ENCODE results near the gene GALT. TPM values are rescaled to one million over a fixed set of nuclear protein-coding genes. Genes with fewer than 3 reads are reported as not detected.

Gene GALT
- total and polyA plus RNA-seq, 2 of the 13 experiments (the other 11 are each of a cell fraction or from before 2014, with no cell fraction given): 40.4 to 46.3 TPM

DNA sequence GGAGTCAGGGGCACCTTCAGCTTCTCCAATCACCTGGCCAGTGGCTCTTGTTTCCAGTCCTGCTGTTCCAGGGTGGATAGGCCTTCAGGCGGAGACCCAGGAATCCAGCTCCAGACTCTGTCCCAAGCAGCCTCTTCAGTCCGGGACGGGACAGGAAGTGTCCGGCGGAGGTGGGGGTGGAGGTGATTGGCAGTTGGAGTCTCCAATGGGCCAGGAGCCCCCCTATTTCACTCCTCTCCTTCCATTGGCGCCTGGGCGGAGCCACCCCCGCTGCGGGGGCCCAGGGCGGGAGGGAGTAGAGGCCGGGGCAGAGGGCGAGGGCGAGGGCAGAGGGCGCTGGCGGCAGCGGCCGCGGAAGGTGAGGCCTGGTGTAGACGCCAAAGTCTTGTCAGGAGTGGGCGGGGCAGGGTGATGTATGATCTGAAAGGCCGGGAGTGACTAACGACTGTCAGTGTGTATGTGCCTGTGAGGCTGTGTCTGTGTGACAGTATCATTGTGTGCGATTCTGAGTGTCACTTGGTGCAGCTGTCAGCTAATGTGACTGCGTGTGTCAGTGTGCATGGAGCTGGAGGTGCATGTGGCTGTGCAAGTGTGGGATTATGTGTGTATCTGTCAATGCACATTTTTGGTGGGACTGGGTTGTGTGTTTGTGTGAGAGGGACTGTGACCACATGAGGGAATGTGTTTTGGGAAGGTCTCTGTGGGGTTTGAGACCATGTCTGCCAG lies 5.6 kb downstream of the GALT start, which contains the start of gene IL11RA (continued):
- TF ChIP-seq PAF1 (CRISPR knock-in tag; IDR thresholded peaks at IDR 0.05): peak; percentile 58; the same call in 1 of the 2 replicates
- TF ChIP-seq SYNCRIP (IDR thresholded peaks at IDR 0.05; ENCODE audit: insufficient read depth, low read depth, low read length): no peak
- TF ChIP-seq IRF2 (CRISPR knock-in tag; IDR thresholded peaks at IDR 0.05): no peak; the same call in 1 of the 2 replicates
- TF ChIP-seq YY1 (IDR thresholded peaks at IDR 0.05; ENCODE audit: insufficient read depth, insufficient replicate concordance, low read depth, low read length): peak; percentile 61
- TF ChIP-seq AGO2 (optimal IDR thresholded peaks at IDR 0.05; ENCODE audit: low read depth, low read length): peak; percentile 98
- peak; percentile 32; the same call in 1 of the 2 replicates for TF ChIP-seq FOXK1 (CRISPR knock-in tag; IDR thresholded peaks at IDR 0.05; ENCODE audit: borderline replicate concordance, low read depth)
- TF ChIP-seq ZNF510 (CRISPR knock-in tag; IDR thresholded peaks at IDR 0.05; ENCODE audit: low read depth): no peak
- no peak for TF ChIP-seq ATF7-NPFF (CRISPR knock-in tag; IDR thresholded peaks at IDR 0.05; ENCODE audit: low read depth)
- TF ChIP-seq BRCA1 (CRISPR knock-in tag; IDR thresholded peaks at IDR 0.05): no peak
- TF ChIP-seq, protein P1, sequence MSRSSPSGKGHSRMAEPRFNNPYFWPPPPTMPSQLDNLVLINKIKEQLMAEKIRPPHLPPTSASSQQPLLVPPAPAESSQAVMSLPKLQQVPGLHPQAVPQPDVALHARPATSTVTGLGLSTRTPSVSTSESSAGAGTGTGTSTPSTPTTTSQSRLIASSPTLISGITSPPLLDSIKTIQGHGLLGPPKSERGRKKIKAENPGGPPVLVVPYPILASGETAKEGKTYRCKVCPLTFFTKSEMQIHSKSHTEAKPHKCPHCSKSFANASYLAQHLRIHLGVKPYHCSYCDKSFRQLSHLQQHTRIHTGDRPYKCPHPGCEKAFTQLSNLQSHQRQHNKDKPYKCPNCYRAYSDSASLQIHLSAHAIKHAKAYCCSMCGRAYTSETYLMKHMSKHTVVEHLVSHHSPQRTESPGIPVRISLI (CRISPR knock-in tag; IDR thresholded peaks at IDR 0.05; ENCODE audit: borderline replicate concordance): no peak
- no peak for TF ChIP-seq SOX6 (IDR thresholded peaks at IDR 0.05)
- peak; percentile 72 for TF ChIP-seq SOX6 (CRISPR knock-in tag; IDR thresholded peaks at IDR 0.05)
- no peak for TF ChIP-seq NAIF1 (CRISPR knock-in tag; IDR thresholded peaks at IDR 0.05; ENCODE audit: borderline replicate concordance)
- TF ChIP-seq KMT2A (CRISPR knock-in tag; IDR thresholded peaks at IDR 0.05): no peak
- TF ChIP-seq, protein P2, sequence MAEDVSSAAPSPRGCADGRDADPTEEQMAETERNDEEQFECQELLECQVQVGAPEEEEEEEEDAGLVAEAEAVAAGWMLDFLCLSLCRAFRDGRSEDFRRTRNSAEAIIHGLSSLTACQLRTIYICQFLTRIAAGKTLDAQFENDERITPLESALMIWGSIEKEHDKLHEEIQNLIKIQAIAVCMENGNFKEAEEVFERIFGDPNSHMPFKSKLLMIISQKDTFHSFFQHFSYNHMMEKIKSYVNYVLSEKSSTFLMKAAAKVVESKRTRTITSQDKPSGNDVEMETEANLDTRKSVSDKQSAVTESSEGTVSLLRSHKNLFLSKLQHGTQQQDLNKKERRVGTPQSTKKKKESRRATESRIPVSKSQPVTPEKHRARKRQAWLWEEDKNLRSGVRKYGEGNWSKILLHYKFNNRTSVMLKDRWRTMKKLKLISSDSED (CRISPR knock-in tag; IDR thresholded peaks at IDR 0.05): no peak
- TF ChIP-seq ZFP36L2 (CRISPR knock-in tag; IDR thresholded peaks at IDR 0.05): no peak
- TF ChIP-seq MAFK (conservative IDR thresholded peaks at IDR 0.05 in 1 of 2, IDR thresholded peaks at IDR 0.05 in 1 of 2; ENCODE audit: low read length in 2 of 2): no peak
- TF ChIP-seq ELF3 (CRISPR knock-in tag; IDR thresholded peaks at IDR 0.05): peak; percentile 61; the same call in 1 of the 2 replicates
- no peak for TF ChIP-seq SMAD3 (CRISPR knock-in tag; IDR thresholded peaks at IDR 0.05)
- TF ChIP-seq ZNF121 (CRISPR knock-in tag; IDR thresholded peaks at IDR 0.05): no peak
- TF ChIP-seq PAX8 (CRISPR knock-in tag; IDR thresholded peaks at IDR 0.05; ENCODE audit: borderline replicate concordance): 0 out of 2 replicates have a peak, but pooled peaks have one; percentile 38
- TF ChIP-seq EZH2 (conservative IDR thresholded peaks at IDR 0.05; ENCODE audit: low read depth, low read length): no peak
- no peak for TF ChIP-seq ZNF878 (CRISPR knock-in tag; IDR thresholded peaks at IDR 0.05)
- TF ChIP-seq, protein P3, sequence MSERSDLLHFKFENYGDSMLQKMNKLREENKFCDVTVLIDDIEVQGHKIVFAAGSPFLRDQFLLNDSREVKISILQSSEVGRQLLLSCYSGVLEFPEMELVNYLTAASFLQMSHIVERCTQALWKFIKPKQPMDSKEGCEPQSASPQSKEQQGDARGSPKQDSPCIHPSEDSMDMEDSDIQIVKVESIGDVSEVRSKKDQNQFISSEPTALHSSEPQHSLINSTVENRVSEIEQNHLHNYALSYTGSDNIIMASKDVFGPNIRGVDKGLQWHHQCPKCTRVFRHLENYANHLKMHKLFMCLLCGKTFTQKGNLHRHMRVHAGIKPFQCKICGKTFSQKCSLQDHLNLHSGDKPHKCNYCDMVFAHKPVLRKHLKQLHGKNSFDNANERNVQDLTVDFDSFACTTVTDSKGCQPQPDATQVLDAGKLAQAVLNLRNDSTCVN (CRISPR knock-in tag; IDR thresholded peaks at IDR 0.05; ENCODE audit: borderline replicate concordance): no peak
- peak; percentile 61 for TF ChIP-seq SKI (IDR thresholded peaks at IDR 0.05; ENCODE audit: partially characterized antibody)
- TF ChIP-seq IRX3 (CRISPR knock-in tag; IDR thresholded peaks at IDR 0.05; ENCODE audit: borderline replicate concordance, low read depth): no peak
- TF ChIP-seq ZNF224 (CRISPR knock-in tag; IDR thresholded peaks at IDR 0.05): no peak

Measured in HepG2 (cell line).